Endothelial cell of umbilical vein (primary cell): ENCODE data around the gene VGLL1. TPM values are rescaled to one million over a fixed set of nuclear protein-coding genes. Genes with fewer than 3 reads are reported as not detected.

ENCODE experiments used
- BruUV-seq: library from RNA; stranded (reverse); fragments of 400-500 nt; replicated peaks from 2 replicates; lab custom pipeline; 2021; lab: Mats Ljungman, UMichigan
- CTCF ChIA-PET: fragments of 300-600, 350-600 bp; sonication (Branson Sonifier 250); formaldehyde crosslinking; loops from one replicate; lab custom pipeline; 2021; ENCODE audit warnings: antibody characterized with exemption, inconsistent platforms; lab: Charles Lee
- POLR2A ChIA-PET: fragments of 300-600, 350-600 bp; sonication (Branson Sonifier 250); formaldehyde crosslinking; loops from one replicate; lab custom pipeline; 2021; ENCODE audit warnings: antibody characterized with exemption, inconsistent platforms; lab: Charles Lee
- DNase-seq: peaks from one replicate; pipeline ENCODE4 v3.0.0-alpha.2; 2011; ENCODE audit warnings: low read depth, low spot score
- FAIRE-seq: peaks from 2 replicates; lab custom pipeline; 2011; peaks lifted over from hg19 to GRCh38; lab: Jason Lieb, UNC
- H2AFZ ChIP-seq: 2 replicates; pipeline ENCODE4 v1.6.0; 2012; ENCODE audit warnings: low read depth, low read length, control low read depth, inconsistent platforms
- H3K27ac ChIP-seq: 2 replicates; pipeline ENCODE4 v1.5.1; 2011; ENCODE audit warnings: low read depth, mild to moderate bottlenecking, control low read depth, low read length, moderate library complexity; ENCODE audit not compliant: insufficient read depth
- H3K27me3 ChIP-seq, 2 experiments: 2 replicates each; pipeline versions ENCODE4 v1.6.0 to v1.6.1; 2011; ENCODE audit warnings: low read length in 2 of 2, mixed read lengths in 1 of 2; ENCODE audit not compliant: control insufficient read depth in 2 of 2, insufficient read depth in 2 of 2
- H3K36me3 ChIP-seq, 2 experiments: 2 replicates in 1 of 2; 3 replicates in 1 of 2; pipeline ENCODE4 v1.5.1; 2011; ENCODE audit warnings: low read length in 2 of 2, mild to moderate bottlenecking in 1 of 2, moderate library complexity in 1 of 2; ENCODE audit not compliant: control insufficient read depth in 2 of 2, insufficient read depth in 2 of 2; ENCODE audit errors: extremely low read depth in 1 of 2
- H3K4me1 ChIP-seq: 3 replicates; pipeline ENCODE4 v1.5.1; 2011; ENCODE audit warnings: mild to moderate bottlenecking, low read length; ENCODE audit not compliant: control insufficient read depth, insufficient read depth; ENCODE audit errors: extremely low read depth
- H3K4me2 ChIP-seq: 2 replicates; pipeline ENCODE4 v1.6.1; 2011; ENCODE audit warnings: low read length, control low read depth, mixed read lengths; ENCODE audit not compliant: insufficient read depth
- H3K4me3 ChIP-seq, 3 experiments: fragments of 200-600 bp in 1 of 3; sonication (generic), shearing (Covaris generic) in 1 of 3; replicated peaks in 1 of 3; 2 replicates each; pipeline ENCODE4 v1.5.1; 2011 to 2016; ENCODE audit warnings: control low read depth in 3 of 3, low read length in 3 of 3, mild to moderate bottlenecking in 2 of 3, inconsistent platforms in 1 of 3, low read depth in 1 of 3, moderate library complexity in 1 of 3; ENCODE audit not compliant: insufficient read depth in 1 of 3
- H3K79me2 ChIP-seq: 2 replicates; pipeline ENCODE4 v1.6.0; 2012; ENCODE audit warnings: low read length, inconsistent platforms; ENCODE audit not compliant: control insufficient read depth, insufficient read depth
- H3K9ac ChIP-seq: replicated peaks from 2 replicates; pipeline ENCODE3; 2011; ENCODE audit warnings: low read length, control low read depth; ENCODE audit not compliant: insufficient read depth; ENCODE audit errors: extremely low read depth
- H3K9me1 ChIP-seq: replicated peaks from 3 replicates; pipeline ENCODE4 v1.6.0; 2011; ENCODE audit warnings: mild to moderate bottlenecking, low read length; ENCODE audit not compliant: control insufficient read depth, insufficient read depth; ENCODE audit errors: extremely low read depth
- H3K9me3 ChIP-seq: replicated peaks from 2 replicates; pipeline ENCODE4 v1.5.1; 2012; ENCODE audit warnings: low read length, inconsistent platforms; ENCODE audit not compliant: control insufficient read depth, insufficient read depth
- H4K20me1 ChIP-seq: replicated peaks from 2 replicates; pipeline ENCODE3; 2011; ENCODE audit warnings: mild to moderate bottlenecking, low read length; ENCODE audit not compliant: control insufficient read depth, insufficient read depth; ENCODE audit errors: extremely low read depth
- EZH2 ChIP-seq: IDR thresholded peaks from 2 replicates; pipeline ENCODE4 v1.6.1; 2012; ENCODE audit warnings: borderline replicate concordance, low read depth, mild to moderate bottlenecking, moderate library complexity, low read length, inconsistent platforms; ENCODE audit not compliant: severe bottlenecking
- FOS ChIP-seq: IDR thresholded peaks from 2 replicates; pipeline ENCODE4 v1.6.1; 2011; ENCODE audit warnings: mild to moderate bottlenecking, low read length, moderate library complexity, borderline replicate concordance; ENCODE audit not compliant: insufficient read depth
- GATA2 ChIP-seq: IDR thresholded peaks from 2 replicates; pipeline ENCODE4 v1.7.0; 2011; ENCODE audit warnings: low read depth, mild to moderate bottlenecking, moderate library complexity, mixed read lengths, low read length; ENCODE audit not compliant: insufficient read length, insufficient read depth
- JUN ChIP-seq: IDR thresholded peaks from 2 replicates; pipeline ENCODE4 v1.6.1; 2011; ENCODE audit warnings: borderline replicate concordance, low read depth; ENCODE audit not compliant: insufficient read length, insufficient read depth
- MAX ChIP-seq: IDR thresholded peaks from 2 replicates; pipeline ENCODE4 v1.6.1; 2011; ENCODE audit not compliant: insufficient read depth, insufficient read length
- MYC ChIP-seq: IDR thresholded peaks from one replicate; pipeline ENCODE4 v1.6.1; 2011; ENCODE audit warnings: mild to moderate bottlenecking, low read depth, low read length
- POLR2A ChIP-seq: IDR thresholded peaks from 2 replicates; pipeline ENCODE4 v1.6.1; 2012; ENCODE audit warnings: low read depth, mild to moderate bottlenecking, control low read depth, low read length
- POLR2AphosphoS5 ChIP-seq: IDR thresholded peaks from 2 replicates; pipeline ENCODE4 v1.6.1; 2012; ENCODE audit warnings: low read depth, mild to moderate bottlenecking, control low read depth, low read length, moderate library complexity; ENCODE audit not compliant: insufficient read depth
- dilution Hi-C: fragments of 300-500 bp; cut with MboI; formaldehyde crosslinking; loops from one replicate; pipeline ENCODE4 v1.15.0; 2019; ENCODE audit warnings: low sequenced_read_pairs; ENCODE audit not compliant: extremely low pct_ligation_motif_present
- intact Hi-C: fragments of 100-400 bp; cut with micrococcal nuclease; formaldehyde crosslinking; loops from one replicate; pipeline ENCODE4 v1.10.0; 2022
- polyA plus RNA-seq, 4 experiments: library from polyadenylated mRNA; depleted of rRNA in 3 of 4; stranded (reverse) in 3 of 4; unstranded in 1 of 4; fragments of >200 nt; gene quantifications; 2 replicates each; pipeline versions ENCODE4 v1.2.1 to v1.2.3, GENCODE V29; 2011 to 2012; ENCODE audit warnings: missing spikeins in 1 of 4
- total RNA-seq: library from RNA; stranded (reverse); gene quantifications from 2 replicates; pipeline ENCODE4 v1.2.3, GENCODE V29; 2021
- TF ChIP-seq, protein P1 (sequence below), 2 donors: IDR thresholded peaks; 1 replicate in 1 of 2; 2 replicates in 1 of 2; pipeline ENCODE4 v1.5.1; 2011; ENCODE audit warnings: low read length in 2 of 2, mild to moderate bottlenecking in 2 of 2, moderate library complexity in 2 of 2, control low read depth in 1 of 2, inconsistent platforms in 1 of 2, low read depth in 1 of 2; ENCODE audit not compliant: insufficient read depth in 1 of 2; ENCODE audit errors: extremely low read depth in 1 of 2

Gene VGLL1
- total and polyA plus RNA-seq, 2 donors (not counting 3 experiments of a cell fraction or from before 2014, with no cell fraction given) = not detected

DNA sequence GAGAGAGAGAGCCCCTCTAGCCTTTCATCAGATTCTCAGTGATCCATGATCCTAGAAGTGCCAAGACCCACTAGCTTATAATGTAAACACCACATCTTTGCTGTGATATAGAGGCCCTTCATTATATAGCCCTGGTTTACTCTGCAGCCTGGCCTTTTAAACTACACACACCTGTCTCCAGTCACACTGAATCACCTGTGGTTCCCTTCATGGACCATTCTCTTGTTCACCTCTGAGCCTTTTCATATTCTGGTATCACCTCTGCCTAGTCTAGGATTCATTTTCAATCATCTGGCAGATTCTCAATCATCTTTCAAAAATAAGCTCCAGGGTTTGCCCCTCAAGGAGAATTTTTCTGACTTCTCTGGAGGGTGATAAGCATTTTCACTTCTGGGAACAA is 65.9 kb downstream of the VGLL1 start:
- DNase-seq (no peak), FAIRE-seq (no peak)
- no peaks in the 10 kb centered on the region for H3K4me1 ChIP-seq
- dilution Hi-C loops (no loop called here), intact Hi-C loops (no loop called here)
- no peaks in the 10 kb centered on the region for H3K9me1 ChIP-seq
- ChIA-PET CTCF (no interaction called here), POLR2A (no interaction called here)
- no peak overlapping the region for H3K9ac ChIP-seq
- no peak overlapping the region for H3K4me2 ChIP-seq
- TF ChIP-seq POLR2A (no peak), JUN (no peak), POLR2AphosphoS5 (no peak), MYC (no peak), FOS (no peak)
- TF ChIP-seq, protein P1, sequence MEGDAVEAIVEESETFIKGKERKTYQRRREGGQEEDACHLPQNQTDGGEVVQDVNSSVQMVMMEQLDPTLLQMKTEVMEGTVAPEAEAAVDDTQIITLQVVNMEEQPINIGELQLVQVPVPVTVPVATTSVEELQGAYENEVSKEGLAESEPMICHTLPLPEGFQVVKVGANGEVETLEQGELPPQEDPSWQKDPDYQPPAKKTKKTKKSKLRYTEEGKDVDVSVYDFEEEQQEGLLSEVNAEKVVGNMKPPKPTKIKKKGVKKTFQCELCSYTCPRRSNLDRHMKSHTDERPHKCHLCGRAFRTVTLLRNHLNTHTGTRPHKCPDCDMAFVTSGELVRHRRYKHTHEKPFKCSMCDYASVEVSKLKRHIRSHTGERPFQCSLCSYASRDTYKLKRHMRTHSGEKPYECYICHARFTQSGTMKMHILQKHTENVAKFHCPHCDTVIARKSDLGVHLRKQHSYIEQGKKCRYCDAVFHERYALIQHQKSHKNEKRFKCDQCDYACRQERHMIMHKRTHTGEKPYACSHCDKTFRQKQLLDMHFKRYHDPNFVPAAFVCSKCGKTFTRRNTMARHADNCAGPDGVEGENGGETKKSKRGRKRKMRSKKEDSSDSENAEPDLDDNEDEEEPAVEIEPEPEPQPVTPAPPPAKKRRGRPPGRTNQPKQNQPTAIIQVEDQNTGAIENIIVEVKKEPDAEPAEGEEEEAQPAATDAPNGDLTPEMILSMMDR (IDR thresholded peaks at IDR 0.05; ENCODE audit: extremely low read depth in 1 of 2, insufficient read depth in 1 of 2, low read depth in 1 of 2, low read length in 2 of 2) = no peak
- H3K36me3 ChIP-seq = no peaks in the 10 kb centered on the region
- BruUV-seq = no TSS peak
- no peak overlapping the region for H2AFZ ChIP-seq
- no peaks in the 10 kb centered on the region for H4K20me1 ChIP-seq
- no peak overlapping the region for H3K27ac ChIP-seq
- H3K79me2 ChIP-seq = no peaks in the 10 kb centered on the region
- H3K4me3 ChIP-seq = no peak overlapping the region
- no peaks in the 10 kb centered on the region for H3K9me3 ChIP-seq
- peaks cover 0 to 2% of the 10 kb centered on the region in 2 experiments for H3K27me3 ChIP-seq

DNA sequence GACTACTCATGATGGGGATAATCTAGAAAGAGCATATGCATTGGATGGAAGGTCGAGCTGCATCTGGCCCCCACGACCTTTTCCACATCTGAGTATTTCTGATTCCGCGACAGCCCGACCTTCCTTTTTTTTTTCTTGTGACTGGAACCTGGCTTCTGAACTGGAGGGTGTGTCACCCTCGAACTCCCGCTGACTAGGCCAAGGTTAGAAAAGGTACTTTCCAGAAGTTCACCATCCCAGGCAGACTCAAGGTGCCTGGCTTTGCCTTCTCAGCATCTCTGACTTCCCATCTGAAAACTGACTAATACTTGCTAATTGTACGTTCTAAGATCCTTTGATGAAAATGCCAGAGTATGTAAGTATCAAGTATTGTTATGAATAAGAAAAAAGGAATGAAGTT is 66.6 kb downstream of the VGLL1 start:
- dilution Hi-C loops = no loop called here
- Histone ChIP-seq H3K4me2 (no peak overlapping the region), H2AFZ (no peak overlapping the region), H4K20me1 (no peaks in the 10 kb centered on the region), H3K27ac (no peak overlapping the region), H3K79me2 (no peaks in the 10 kb centered on the region), H3K36me3 (no peaks in the 10 kb centered on the region), H3K9ac (no peak overlapping the region), H3K4me3 (no peak overlapping the region), H3K9me3 (no peaks in the 10 kb centered on the region), H3K4me1 (no peaks in the 10 kb centered on the region), H3K27me3 (peaks cover 0 to 2% of the 10 kb centered on the region in 2 experiments), H3K9me1 (no peaks in the 10 kb centered on the region)
- CTCF ChIA-PET = no interaction called here
- no peak for FAIRE-seq
- no TSS peak for BruUV-seq
- no peak for TF ChIP-seq GATA2
- no peak for TF ChIP-seq POLR2A
- no peak for TF ChIP-seq MYC
- no peak for TF ChIP-seq JUN
- TF ChIP-seq FOS = no peak
- no peak for TF ChIP-seq POLR2AphosphoS5
- no peak for TF ChIP-seq EZH2
- TF ChIP-seq, protein P1 (IDR thresholded peaks at IDR 0.05; ENCODE audit: extremely low read depth in 1 of 2, insufficient read depth in 1 of 2, low read depth in 1 of 2, low read length in 2 of 2) = no peak
- no peak for TF ChIP-seq MAX
- POLR2A ChIA-PET = no interaction called here
- DNase-seq = no peak
- intact Hi-C loops = no loop called here
